Measurements from ENCODE around the gene KIF22. TPM values are rescaled to one million over a fixed set of nuclear protein-coding genes. Genes with fewer than 3 reads are reported as not detected.
A peak's percentile ranks its signal among the peaks of the same experiment; 100 is the strongest.
"Not testable (repeated sequence)": the region's sequence is repeated elsewhere in the genome, so short reads cannot be mapped to it uniquely, and the experiment has no call there.

The KIF22 gene
- total RNA-seq, 1 donor from 2014 or later, result 79.8 TPM

- DNase-seq (ENCODE audit: low spot score, unreplicated experiment), result no peak
- no peaks in the 10 kb centered on the region for H3K36me3 Mint-ChIP-seq (ENCODE audit: insufficient read depth)
- no peaks in the 10 kb centered on the region for H3K27me3 Mint-ChIP-seq
- peaks cover 20% of the 10 kb centered on the region for H3K4me1 Mint-ChIP-seq (ENCODE audit: low read depth)
- no peak overlapping the region for H3K27ac Mint-ChIP-seq
- no peak for TF ChIP-seq CTCF (IDR thresholded peaks at IDR 0.05; ENCODE audit: unreplicated experiment)
- H3K9me3 Mint-ChIP-seq (ENCODE audit: low read depth), result peaks cover 3% of the 10 kb centered on the region
- H3K4me3 Mint-ChIP-seq (ENCODE audit: low read depth), result no peak overlapping the region
Observed at GRCh38 chr16:29779474-29779873, 11.1 kb upstream of the KIF22 start.

GRCh38 chr16:29783094-29783953, 7.2 kb upstream of the KIF22 start:
- H3K36me3 Mint-ChIP-seq (ENCODE audit: insufficient read depth); H3K27me3 Mint-ChIP-seq; H3K9me3 Mint-ChIP-seq (ENCODE audit: low read depth); DNase-seq (ENCODE audit: low spot score, unreplicated experiment); H3K4me3 Mint-ChIP-seq (ENCODE audit: low read depth): not testable (repeated sequence)
- Mint-ChIP-seq H3K27ac (peak overlapping the region; percentile 78), H3K4me1 (ENCODE audit: low read depth) (peaks cover 18% of the 10 kb centered on the region)

- TF ChIP-seq CTCF (IDR thresholded peaks at IDR 0.05; ENCODE audit: unreplicated experiment), result no peak
- H3K36me3 Mint-ChIP-seq (ENCODE audit: insufficient read depth), result no peaks in the 10 kb centered on the region
- no peak overlapping the region for H3K27ac Mint-ChIP-seq
- no peaks in the 10 kb centered on the region for H3K27me3 Mint-ChIP-seq
- no peak for DNase-seq (ENCODE audit: low spot score, unreplicated experiment)
- no peak overlapping the region for H3K4me3 Mint-ChIP-seq (ENCODE audit: low read depth)
- H3K9me3 Mint-ChIP-seq (ENCODE audit: low read depth), result peaks cover 3% of the 10 kb centered on the region
- peaks cover 18% of the 10 kb centered on the region for H3K4me1 Mint-ChIP-seq (ENCODE audit: low read depth)
Observed at GRCh38 chr16:29784157-29784556, 6.4 kb upstream of the KIF22 start.

- H3K4me1 Mint-ChIP-seq (ENCODE audit: low read depth), result peaks cover 20% of the 10 kb centered on the region
- H3K36me3 Mint-ChIP-seq (ENCODE audit: insufficient read depth), result no peaks in the 10 kb centered on the region
- H3K4me3 Mint-ChIP-seq (ENCODE audit: low read depth), result peak overlapping the region; percentile 56
- peak; percentile 56 for DNase-seq (ENCODE audit: low spot score, unreplicated experiment)
- TF ChIP-seq CTCF (IDR thresholded peaks at IDR 0.05; ENCODE audit: unreplicated experiment), result peak; percentile 91
- H3K27me3 Mint-ChIP-seq, result no peaks in the 10 kb centered on the region
- peaks cover 3% of the 10 kb centered on the region for H3K9me3 Mint-ChIP-seq (ENCODE audit: low read depth)
- peak overlapping the region; percentile 49 for H3K27ac Mint-ChIP-seq
Observed at GRCh38 chr16:29784901-29785500, 5.5 kb upstream of the KIF22 start.

GRCh38 chr16:29787155-29787554, 3.4 kb upstream of the KIF22 start:
- not testable (repeated sequence) for H3K36me3 Mint-ChIP-seq (ENCODE audit: insufficient read depth); H3K27me3 Mint-ChIP-seq; H3K27ac Mint-ChIP-seq; DNase-seq (ENCODE audit: low spot score, unreplicated experiment); H3K4me3 Mint-ChIP-seq (ENCODE audit: low read depth); H3K9me3 Mint-ChIP-seq (ENCODE audit: low read depth)
- peaks cover 33% of the 10 kb centered on the region for H3K4me1 Mint-ChIP-seq (ENCODE audit: low read depth)

- H3K9me3 Mint-ChIP-seq (ENCODE audit: low read depth), result no peaks in the 10 kb centered on the region
- no peaks in the 10 kb centered on the region for H3K27me3 Mint-ChIP-seq
- peaks cover 29% of the 10 kb centered on the region for H3K4me1 Mint-ChIP-seq (ENCODE audit: low read depth)
- H3K36me3 Mint-ChIP-seq (ENCODE audit: insufficient read depth), result peaks cover 4% of the 10 kb centered on the region
- peak overlapping the region; percentile 98 for H3K27ac Mint-ChIP-seq
- no peak for DNase-seq (ENCODE audit: low spot score, unreplicated experiment)
- peak overlapping the region; percentile 99 for H3K4me3 Mint-ChIP-seq (ENCODE audit: low read depth)
- no peak for TF ChIP-seq CTCF (IDR thresholded peaks at IDR 0.05; ENCODE audit: unreplicated experiment)
Observed at GRCh38 chr16:29789775-29790182, 772 bp upstream of the KIF22 start.
